GM12878 (cell line): ENCODE data around the gene CMBL. TPM values are rescaled to one million over a fixed set of nuclear protein-coding genes. Genes with fewer than 3 reads are reported as not detected.
A peak's percentile ranks its signal among the peaks of the same experiment; 100 is the strongest.

Experiments
- BRCA1 ChIP-seq: IDR thresholded peaks from 2 replicates; pipeline ENCODE4 v1.6.1; 2011; ENCODE audit warnings: low read depth, low read length, improper control_type of control experiment
- CBX3 ChIP-seq: fragments of 200-600 bp; sonication (generic); IDR thresholded peaks from 2 replicates; pipeline ENCODE4 v1.6.1; 2016; ENCODE audit warnings: low read depth, borderline replicate concordance
- CBX5 ChIP-seq: sonication (generic); IDR thresholded peaks from 2 replicates; pipeline ENCODE4 v1.6.1; 2016; ENCODE audit warnings: low read depth, moderate library complexity, mild to moderate bottlenecking, inconsistent platforms
- FOS ChIP-seq: IDR thresholded peaks from 3 replicates; pipeline ENCODE4 v1.6.1; 2011; ENCODE audit warnings: borderline replicate concordance; ENCODE audit not compliant: insufficient read length; ENCODE audit errors: extremely low read depth
- HSF1 ChIP-seq: fragments of 150-350 bp; IDR thresholded peaks from 2 replicates; pipeline ENCODE4 v1.6.1; 2014; ENCODE audit warnings: mild to moderate bottlenecking, low read depth, low read length
- KDM1A ChIP-seq: fragments of 200-600 bp; sonication (generic); IDR thresholded peaks from 2 replicates; pipeline ENCODE4 v1.6.1; 2016; ENCODE audit warnings: borderline replicate concordance
- PRDM15 ChIP-seq: fragments of 450-650 bp; formaldehyde crosslinking; IDR thresholded peaks from 2 replicates; pipeline ENCODE4 v1.4.0; 2020; ENCODE audit warnings: mild to moderate bottlenecking, moderate library complexity
- RAD21 ChIP-seq: IDR thresholded peaks from 2 replicates; pipeline ENCODE4 v1.6.1; 2011; ENCODE audit warnings: mild to moderate bottlenecking, low read depth, low read length, moderate library complexity; ENCODE audit not compliant: insufficient read depth
- REST ChIP-seq: IDR thresholded peaks from 2 replicates; pipeline ENCODE4 v1.6.1; 2012; ENCODE audit warnings: mild to moderate bottlenecking, low read depth, low read length
- SPI1 ChIP-seq: IDR thresholded peaks from 2 replicates; pipeline ENCODE4 v1.6.1; 2011; ENCODE audit warnings: low read depth, mild to moderate bottlenecking, low read length, moderate library complexity, borderline replicate concordance; ENCODE audit not compliant: insufficient read depth
- SUZ12 ChIP-seq: fragments of 200-600 bp; sonication (generic); IDR thresholded peaks from one replicate; pipeline ENCODE4 v1.6.1; 2018; ENCODE audit warnings: antibody characterized with exemption, mild to moderate bottlenecking; ENCODE audit not compliant: unreplicated experiment
- TAF1 ChIP-seq: IDR thresholded peaks from 2 replicates; pipeline ENCODE4 v1.6.1; 2011; ENCODE audit warnings: mild to moderate bottlenecking, low read depth, low read length, borderline replicate concordance
- ZBTB40 ChIP-seq: fragments of 450-650 bp; IDR thresholded peaks from 2 replicates; pipeline ENCODE4 v1.6.1; 2016; ENCODE audit warnings: mild to moderate bottlenecking, moderate library complexity, borderline replicate concordance
- ZNF622 ChIP-seq: fragments of 450-650 bp; IDR thresholded peaks from 2 replicates; pipeline ENCODE4 v1.6.1; 2017; ENCODE audit warnings: mild to moderate bottlenecking, inconsistent platforms
- polyA plus RNA-seq, 11 experiments: library from polyadenylated mRNA; depleted of rRNA in 4 of 11; unstranded in 6 of 11; stranded (reverse) in 5 of 11; fragments of >200 nt; fragmentation: Nextera tagmentation in 4 of 11; fragmentation: Illumina TruSeq in 1 of 11; extraction: Ambion mirVana in 4 of 11; extraction: Trizol in 1 of 11; gene quantifications; 1 replicate in 1 of 11; 2 replicates in 10 of 11; pipeline versions ENCODE4 v1.2.1 to v1.2.3, GENCODE V29; 2011 to 2016; ENCODE audit warnings: inconsistent platforms in 2 of 11, missing spikeins in 2 of 11, low read depth in 1 of 11
- total RNA-seq, 4 experiments: library from RNA; depleted of rRNA in 3 of 4; stranded (reverse); fragments of >200 nt in 3 of 4; fragmentation: Illumina TruSeq in 1 of 4; extraction: Trizol in 1 of 4; gene quantifications; 2 replicates each; pipeline versions ENCODE4 v1.2.1 to v1.2.3, GENCODE V29; 2013 to 2021

Gene CMBL
- total and polyA plus RNA-seq, 10 of the 15 experiments (the other 5 are each of a cell fraction or from before 2014, with no cell fraction given), result 1.8 to 15.6 (median 7.5) TPM

- TF ChIP-seq ZBTB40 (peak; percentile 85), BRCA1 (no peak), CBX5 (0 out of 2 replicates have a peak, but pooled peaks have one; percentile 47), PRDM15 (CRISPR knock-in tag) (no peak), SPI1 (peak; percentile 68; the same call in 1 of the 2 replicates), FOS (no peak), SUZ12 (no peak), RAD21 (0 out of 2 replicates have a peak, but pooled peaks have one; percentile 8), HSF1 (no peak), ZNF622 (no peak), CBX3 (no peak), REST (0 out of 2 replicates have a peak, but pooled peaks have one; percentile 33), TAF1 (peak; percentile 79; the same call in 1 of the 2 replicates), KDM1A (no peak)
Measured at GRCh38 chr5:10353241-10354047, 45.7 kb upstream of the CMBL start, which contains the start of gene MARCHF6 (continued).
